ENCODE measurements around the gene CLDN22. TPM values are rescaled to one million over a fixed set of nuclear protein-coding genes. Genes with fewer than 3 reads are reported as not detected.

Gene CLDN22
- total RNA-seq (2014; rRNA removed; shearing (Covaris generic); ENCODE audit: low replicate concordance), result not detected in 2 replicates

- H3K27me3 ChIP-seq, result no peaks in the 10 kb centered on the region
- DNase-seq, result no peak
- no peaks in the 10 kb centered on the region for H3K9me3 ChIP-seq
- H3K36me3 ChIP-seq, result no peaks in the 10 kb centered on the region
- no peak within 1 kb of the TSS for H3K4me3 ChIP-seq
These were observed at the start of gene CLDN22 for GRCh38 chr4:183320211-183321059. Gene CLDN22, minus strand, starts transcription at chr4:183320276. Its CDS starts 58 bp downstream, at chr4:183320218.

DNA sequence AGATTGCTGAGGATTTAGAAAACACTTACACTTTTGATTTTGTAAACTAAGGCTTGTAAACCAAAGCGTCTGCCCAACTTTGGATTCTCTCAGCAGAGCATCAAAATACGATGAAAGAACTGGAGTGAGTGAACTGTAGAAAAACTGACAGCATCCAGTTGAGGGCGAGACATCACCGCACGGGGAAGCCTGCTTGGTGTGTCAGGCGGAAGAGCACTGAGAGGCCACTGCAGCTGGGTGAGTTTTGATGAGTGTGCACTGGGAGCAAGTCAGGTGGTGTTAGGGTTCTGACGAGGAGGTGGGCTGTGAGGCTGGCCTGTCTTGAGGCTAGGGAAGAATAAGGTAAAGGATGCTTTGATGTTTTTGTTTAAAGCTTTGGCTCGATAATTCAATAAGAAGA, 49.0 kb upstream of the CLDN22 start:
- no peaks in the 10 kb centered on the region for H3K27me3 ChIP-seq
- no peak for DNase-seq
- H3K4me3 ChIP-seq, result no peak overlapping the region
- no peaks in the 10 kb centered on the region for H3K36me3 ChIP-seq
- no peaks in the 10 kb centered on the region for H3K9me3 ChIP-seq

GRCh38 chr4:183366206-183366835, 46.2 kb upstream of the CLDN22 start:
- Histone ChIP-seq H3K36me3 (no peaks in the 10 kb centered on the region), H3K9me3 (no peaks in the 10 kb centered on the region), H3K27me3 (no peaks in the 10 kb centered on the region), H3K4me3 (no peak overlapping the region)
- DNase-seq, result no peak

- no peaks in the 10 kb centered on the region for H3K36me3 ChIP-seq
- no peak for DNase-seq
- H3K27me3 ChIP-seq, result no peaks in the 10 kb centered on the region
- H3K4me3 ChIP-seq, result no peak overlapping the region
- no peaks in the 10 kb centered on the region for H3K9me3 ChIP-seq
These were observed 43.9 kb upstream of the CLDN22 start for GRCh38 chr4:183364025-183364424.

GRCh38 chr4:183362916-183363542, 43.0 kb upstream of the CLDN22 start:
- peak; percentile 46 for DNase-seq
- H3K36me3 ChIP-seq, result no peaks in the 10 kb centered on the region
- no peaks in the 10 kb centered on the region for H3K27me3 ChIP-seq
- H3K9me3 ChIP-seq, result no peaks in the 10 kb centered on the region
- no peak overlapping the region for H3K4me3 ChIP-seq

- no peaks in the 10 kb centered on the region for H3K9me3 ChIP-seq
These were observed 42.0 kb upstream of the CLDN22 start for GRCh38 chr4:183362036-183362435.

GRCh38 chr4:183360161-183360919, 40.3 kb upstream of the CLDN22 start:
- Histone ChIP-seq H3K9me3 (no peaks in the 10 kb centered on the region), H3K27me3 (no peaks in the 10 kb centered on the region), H3K36me3 (no peaks in the 10 kb centered on the region), H3K4me3 (no peak overlapping the region)
- peak; percentile 42 for DNase-seq

More at GRCh38 chr4:183362036-183362435, 42.0 kb upstream of the CLDN22 start:
- DNase-seq, result no peak
- Histone ChIP-seq H3K4me3 (no peak overlapping the region), H3K27me3 (no peaks in the 10 kb centered on the region), H3K36me3 (no peaks in the 10 kb centered on the region)

- H3K27me3 ChIP-seq, result no peaks in the 10 kb centered on the region
- DNase-seq, result no peak
- no peak overlapping the region for H3K4me3 ChIP-seq
- H3K36me3 ChIP-seq, result no peaks in the 10 kb centered on the region
- H3K9me3 ChIP-seq, result no peaks in the 10 kb centered on the region
These were observed 38.2 kb upstream of the CLDN22 start for GRCh38 chr4:183358215-183358755.

DNA sequence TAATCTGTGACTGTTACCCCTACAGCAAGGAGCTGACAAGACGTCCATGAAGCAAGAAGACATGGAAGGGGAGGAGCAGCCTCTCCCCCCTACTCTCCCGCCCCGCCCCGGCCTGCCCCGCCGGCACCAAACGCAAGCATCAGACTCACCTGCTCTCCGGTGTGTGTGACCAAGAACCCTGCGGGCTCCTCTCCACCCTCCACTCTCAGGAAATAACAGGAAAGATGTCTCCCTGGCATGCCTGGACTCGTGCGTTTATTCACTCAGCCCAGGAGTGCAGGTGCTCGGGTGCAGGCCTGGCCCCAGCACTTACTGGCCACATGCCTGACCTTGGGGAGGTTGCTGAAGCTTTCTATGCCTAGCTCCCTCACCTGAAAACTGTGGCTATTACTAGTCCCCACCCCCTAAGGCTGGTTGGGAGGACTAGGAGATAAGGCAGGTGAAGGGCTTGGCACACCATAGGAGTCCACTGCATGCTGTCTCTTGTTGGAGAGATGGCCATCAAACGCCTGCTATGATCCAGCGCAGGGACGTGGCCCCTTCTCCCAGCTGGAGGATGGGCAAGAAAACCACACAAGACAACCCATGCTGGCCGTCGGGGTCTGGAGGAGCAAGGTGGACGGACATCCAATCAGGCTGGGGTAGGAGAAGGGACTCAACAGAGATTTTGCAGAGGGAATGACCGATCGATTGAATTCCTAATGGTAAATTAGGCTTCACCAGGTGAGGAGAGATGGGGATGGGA, 37.0 kb upstream of the CLDN22 start:
- Histone ChIP-seq H3K9me3 (no peaks in the 10 kb centered on the region), H3K27me3 (no peaks in the 10 kb centered on the region), H3K36me3 (no peaks in the 10 kb centered on the region), H3K4me3 (no peak overlapping the region)
- DNase-seq, result no peak

DNA sequence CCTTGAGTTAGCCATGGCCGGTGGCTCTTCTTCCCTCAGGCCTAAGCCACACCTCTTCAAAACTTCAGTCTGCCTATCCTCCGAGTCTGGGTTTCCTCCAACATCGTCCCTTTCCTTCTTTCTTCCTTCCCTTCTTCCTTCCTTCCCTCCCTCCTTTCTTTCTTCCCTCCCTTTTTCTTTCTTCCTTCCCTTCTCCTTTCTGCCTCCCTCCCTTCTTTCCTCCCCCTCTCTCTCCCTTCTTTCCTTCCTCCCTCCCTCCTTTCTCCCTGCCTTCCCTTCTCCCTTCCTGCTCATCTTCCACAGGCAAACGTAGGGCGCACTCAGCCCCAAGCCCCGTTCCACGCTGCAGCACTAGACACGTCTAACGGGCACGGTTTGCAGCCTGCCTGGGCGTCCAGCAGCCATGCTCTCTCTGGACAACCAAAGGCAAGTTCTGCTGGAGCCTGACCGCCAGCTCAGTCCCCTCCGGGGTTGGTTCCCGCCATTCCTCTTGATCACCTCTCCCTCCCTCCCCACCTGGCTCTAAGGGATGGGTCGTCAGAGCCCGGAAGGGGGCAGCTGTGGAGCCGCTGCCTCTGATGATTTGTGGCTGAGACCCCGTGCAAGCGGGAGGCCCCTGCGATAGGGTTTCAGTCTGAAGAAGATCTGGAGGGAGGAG, 36.2 kb upstream of the CLDN22 start:
- Histone ChIP-seq H3K9me3 (no peaks in the 10 kb centered on the region), H3K36me3 (no peaks in the 10 kb centered on the region), H3K27me3 (no peaks in the 10 kb centered on the region), H3K4me3 (no peak overlapping the region)
- no peak for DNase-seq

GRCh38 chr4:183355405-183355804, 35.3 kb upstream of the CLDN22 start:
- DNase-seq, result no peak
- Histone ChIP-seq H3K27me3 (no peaks in the 10 kb centered on the region), H3K9me3 (no peaks in the 10 kb centered on the region), H3K4me3 (no peak overlapping the region), H3K36me3 (no peaks in the 10 kb centered on the region)

- H3K9me3 ChIP-seq, result no peaks in the 10 kb centered on the region
- H3K4me3 ChIP-seq, result no peak overlapping the region
- no peak for DNase-seq
- H3K27me3 ChIP-seq, result no peaks in the 10 kb centered on the region
- no peaks in the 10 kb centered on the region for H3K36me3 ChIP-seq
These were observed 34.1 kb upstream of the CLDN22 start for GRCh38 chr4:183354219-183354618.

DNA sequence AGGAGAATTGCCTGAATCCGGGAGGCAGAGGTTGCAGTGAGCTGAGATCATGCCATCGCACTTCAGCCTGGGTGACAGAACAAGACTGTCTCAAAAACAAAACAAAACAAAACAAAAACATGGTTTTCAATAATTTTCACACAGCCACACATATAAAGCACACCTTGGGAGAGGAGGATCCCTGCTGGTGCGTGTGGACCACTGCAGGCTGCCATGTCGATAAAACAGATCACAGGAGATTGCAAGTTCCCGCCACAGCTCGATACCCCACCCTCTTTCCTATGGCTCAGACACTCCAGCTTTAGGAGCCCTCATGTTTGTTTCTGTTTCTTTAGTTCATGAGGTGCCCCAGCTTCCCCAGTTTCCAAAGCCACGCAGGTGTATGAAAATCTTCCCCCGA, 33.5 kb upstream of the CLDN22 start:
- Histone ChIP-seq H3K36me3 (no peaks in the 10 kb centered on the region), H3K9me3 (no peaks in the 10 kb centered on the region), H3K4me3 (no peak overlapping the region), H3K27me3 (no peaks in the 10 kb centered on the region)
- no peak for DNase-seq

- H3K27me3 ChIP-seq, result no peaks in the 10 kb centered on the region
- H3K4me3 ChIP-seq, result no peak overlapping the region
- H3K36me3 ChIP-seq, result no peaks in the 10 kb centered on the region
- DNase-seq, result no peak
- H3K9me3 ChIP-seq, result no peaks in the 10 kb centered on the region
These were observed 32.5 kb upstream of the CLDN22 start for GRCh38 chr4:183352546-183352945.

GRCh38 chr4:183350317-183351071, 30.4 kb upstream of the CLDN22 start:
- H3K27me3 ChIP-seq, result no peaks in the 10 kb centered on the region
- no peak for DNase-seq
- H3K4me3 ChIP-seq, result no peak overlapping the region
- H3K9me3 ChIP-seq, result no peaks in the 10 kb centered on the region
- no peaks in the 10 kb centered on the region for H3K36me3 ChIP-seq

Measured in MG63 (cell line).